GM19438 (cell line): ENCODE data around the gene NHLRC2.
"Not testable (repeated sequence)": the region's sequence is repeated elsewhere in the genome, so short reads cannot be mapped to it uniquely, and the experiment has no call there.

Experiments used
- ATAC-seq: cut with Tn5 transposase; IDR thresholded peaks from one replicate; pipeline ENCODE4 v1.9.1; 2021; ENCODE audit warnings: low read depth; ENCODE audit not compliant: unreplicated experiment

NHLRC2 gene

GRCh38 chr10:113937258-113937657 lies 82.8 kb downstream of the NHLRC2 start:
- ATAC-seq, result no peak

GRCh38 chr10:113937756-113938155 lies 83.3 kb downstream of the NHLRC2 start:
- ATAC-seq, result no peak

GRCh38 chr10:113939212-113939860 lies 84.9 kb downstream of the NHLRC2 start:
- ATAC-seq, result no peak

GRCh38 chr10:113941140-113941539 lies 86.7 kb downstream of the NHLRC2 start:
- ATAC-seq, result no peak

GRCh38 chr10:113943196-113943595 lies 88.7 kb downstream of the NHLRC2 start:
- ATAC-seq, result not testable (repeated sequence)

GRCh38 chr10:113945075-113945686 lies 90.7 kb downstream of the NHLRC2 start:
- no peak for ATAC-seq

GRCh38 chr10:113945687-113946085 lies 91.2 kb downstream of the NHLRC2 start:
- no peak for ATAC-seq

- no peak for ATAC-seq
These were observed 93.0 kb downstream of the NHLRC2 start for GRCh38 chr10:113947184-113948041.

- ATAC-seq, result no peak
These were observed 93.6 kb downstream of the NHLRC2 start for GRCh38 chr10:113948048-113948447.

- ATAC-seq, result no peak
These were observed 95.8 kb downstream of the NHLRC2 start for GRCh38 chr10:113950268-113950667.

GRCh38 chr10:113953505-113954272 lies 99.2 kb downstream of the NHLRC2 start:
- no peak for ATAC-seq

GRCh38 chr10:113954409-113954808 lies 99.9 kb downstream of the NHLRC2 start:
- ATAC-seq, result no peak

GRCh38 chr10:113957013-113957412 lies 102.6 kb downstream of the NHLRC2 start:
- ATAC-seq, result no peak

GRCh38 chr10:113958631-113959382 lies 104.3 kb downstream of the NHLRC2 start:
- ATAC-seq, result no peak

GRCh38 chr10:113959383-113959760 lies 104.9 kb downstream of the NHLRC2 start:
- no peak for ATAC-seq

GRCh38 chr10:113960617-113961181 lies 106.2 kb downstream of the NHLRC2 start:
- no peak for ATAC-seq

GRCh38 chr10:113961182-113962031 lies 106.9 kb downstream of the NHLRC2 start:
- peak; percentile 56 for ATAC-seq

GRCh38 chr10:113965077-113965476 lies 110.6 kb downstream of the NHLRC2 start:
- ATAC-seq, result no peak

GRCh38 chr10:113965683-113966082 lies 111.2 kb downstream of the NHLRC2 start:
- peak; percentile 42 for ATAC-seq
